LNCaP clone FGC (cell line): ENCODE measurements around the gene TTYH1.

Experiments used
- DNase-seq: peaks from one replicate; pipeline ENCODE4 v3.0.0-alpha.2; 2011; ENCODE audit warnings: low read depth
- H3K4me3 ChIP-seq: 2 replicates; pipeline ENCODE4 v1.5.1; 2011; ENCODE audit warnings: mild to moderate bottlenecking, low read depth, low read length, control low read depth
- TF ChIP-seq, protein P1 (sequence below): IDR thresholded peaks from 2 replicates; pipeline ENCODE4 v1.5.1; 2012; ENCODE audit warnings: mild to moderate bottlenecking; ENCODE audit not compliant: control insufficient read depth, insufficient read depth; ENCODE audit errors: extremely low read depth

TTYH1 gene

DNA sequence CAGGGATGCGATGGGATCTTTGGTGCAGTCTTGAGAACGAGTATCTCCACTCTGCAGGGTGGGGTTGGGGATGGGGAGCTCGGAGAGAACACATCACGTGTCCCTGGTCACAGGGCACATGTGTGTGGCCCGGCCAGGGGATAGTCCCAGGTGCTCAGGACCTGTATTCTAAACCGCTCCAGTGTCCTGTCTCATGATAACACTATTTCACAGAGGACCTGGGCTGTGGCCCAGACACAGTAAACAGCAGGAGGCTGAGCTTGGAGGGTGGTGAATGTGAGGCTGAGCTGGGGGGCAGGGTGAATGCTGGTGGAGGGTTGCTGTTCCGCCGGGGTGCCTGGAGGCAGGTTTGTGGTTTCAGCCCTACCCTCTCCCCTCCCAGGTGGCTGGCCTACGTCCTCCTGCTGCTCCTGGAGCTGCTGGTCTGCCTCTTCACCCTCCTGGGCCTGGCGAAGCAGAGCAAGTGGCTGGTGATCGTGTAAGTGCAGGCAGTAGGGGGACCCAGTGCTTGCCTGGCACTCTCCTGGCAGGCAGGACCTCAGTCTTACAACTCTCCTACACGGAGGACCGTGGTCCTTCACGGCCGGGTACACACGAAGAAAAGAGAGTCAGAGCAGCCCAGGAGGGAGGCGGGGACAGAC, 11.1 kb downstream of the TTYH1 start:
- TF ChIP-seq, protein P1, sequence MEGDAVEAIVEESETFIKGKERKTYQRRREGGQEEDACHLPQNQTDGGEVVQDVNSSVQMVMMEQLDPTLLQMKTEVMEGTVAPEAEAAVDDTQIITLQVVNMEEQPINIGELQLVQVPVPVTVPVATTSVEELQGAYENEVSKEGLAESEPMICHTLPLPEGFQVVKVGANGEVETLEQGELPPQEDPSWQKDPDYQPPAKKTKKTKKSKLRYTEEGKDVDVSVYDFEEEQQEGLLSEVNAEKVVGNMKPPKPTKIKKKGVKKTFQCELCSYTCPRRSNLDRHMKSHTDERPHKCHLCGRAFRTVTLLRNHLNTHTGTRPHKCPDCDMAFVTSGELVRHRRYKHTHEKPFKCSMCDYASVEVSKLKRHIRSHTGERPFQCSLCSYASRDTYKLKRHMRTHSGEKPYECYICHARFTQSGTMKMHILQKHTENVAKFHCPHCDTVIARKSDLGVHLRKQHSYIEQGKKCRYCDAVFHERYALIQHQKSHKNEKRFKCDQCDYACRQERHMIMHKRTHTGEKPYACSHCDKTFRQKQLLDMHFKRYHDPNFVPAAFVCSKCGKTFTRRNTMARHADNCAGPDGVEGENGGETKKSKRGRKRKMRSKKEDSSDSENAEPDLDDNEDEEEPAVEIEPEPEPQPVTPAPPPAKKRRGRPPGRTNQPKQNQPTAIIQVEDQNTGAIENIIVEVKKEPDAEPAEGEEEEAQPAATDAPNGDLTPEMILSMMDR = no peak
- DNase-seq = no peak
- H3K4me3 ChIP-seq = no peak overlapping the region

DNA sequence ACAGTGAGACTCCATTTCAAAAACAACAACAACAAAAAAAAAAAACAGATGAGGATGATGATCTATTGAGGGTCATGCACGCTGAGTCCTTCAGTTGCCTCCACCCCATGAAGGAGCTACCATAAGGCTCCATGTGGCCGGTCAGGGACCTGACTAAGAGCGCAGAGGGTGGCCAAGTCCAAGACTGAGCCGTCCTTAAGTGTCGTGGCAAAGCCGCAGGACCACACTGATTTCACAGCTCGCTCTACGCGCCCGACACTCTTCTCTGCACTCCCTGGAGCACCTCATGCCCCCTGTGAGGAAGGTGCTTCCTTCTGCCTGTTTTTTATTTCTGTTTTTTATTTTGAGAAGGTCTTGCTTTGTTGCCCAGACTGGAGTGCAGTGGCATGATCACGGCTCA, 12.3 kb downstream of the TTYH1 start:
- TF ChIP-seq, protein P1 = no peak
- no peak for DNase-seq
- no peak overlapping the region for H3K4me3 ChIP-seq

DNA sequence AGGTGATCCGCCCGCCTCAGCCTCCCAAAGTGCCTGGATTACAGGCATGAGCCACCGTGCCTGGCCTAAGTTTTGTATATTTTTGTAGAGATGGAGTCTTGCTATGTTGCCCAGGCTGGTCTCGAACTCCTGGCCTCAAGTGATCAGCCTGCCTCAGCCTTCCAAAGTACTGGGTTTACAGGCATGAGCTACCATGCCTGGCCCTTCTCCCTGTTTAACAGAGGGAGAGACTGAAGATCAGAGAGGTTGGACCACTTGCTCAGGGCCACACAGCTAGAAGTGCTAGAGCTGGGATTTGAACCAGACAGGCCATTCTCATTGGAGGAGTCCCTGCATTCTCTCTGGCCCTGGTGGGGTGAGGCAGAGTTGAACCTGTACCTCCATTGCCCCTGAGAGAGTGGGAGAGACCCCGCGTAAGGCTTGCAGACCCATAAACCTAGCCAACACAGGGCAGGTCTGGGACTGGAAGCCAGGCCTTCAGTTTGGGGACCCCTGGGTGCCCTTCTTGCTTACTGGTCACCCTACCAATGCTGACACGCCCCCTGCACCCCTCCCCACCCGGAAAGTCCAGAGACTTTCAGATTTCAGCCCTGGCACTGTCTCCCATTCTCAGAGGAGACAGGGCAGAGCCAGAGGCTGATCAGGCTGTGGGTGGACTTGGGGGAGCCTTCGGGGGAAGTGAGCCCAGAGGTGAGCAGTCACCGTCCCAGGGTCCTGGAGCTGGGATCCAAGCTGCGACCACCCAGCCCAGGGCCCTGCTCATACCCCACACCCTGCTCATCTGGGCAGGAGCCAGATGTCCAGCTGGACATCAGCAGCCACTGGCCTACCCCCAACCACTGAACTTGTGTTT, 13.3 kb downstream of the TTYH1 start:
- no peak for DNase-seq
- TF ChIP-seq, protein P1 = no peak

DNA sequence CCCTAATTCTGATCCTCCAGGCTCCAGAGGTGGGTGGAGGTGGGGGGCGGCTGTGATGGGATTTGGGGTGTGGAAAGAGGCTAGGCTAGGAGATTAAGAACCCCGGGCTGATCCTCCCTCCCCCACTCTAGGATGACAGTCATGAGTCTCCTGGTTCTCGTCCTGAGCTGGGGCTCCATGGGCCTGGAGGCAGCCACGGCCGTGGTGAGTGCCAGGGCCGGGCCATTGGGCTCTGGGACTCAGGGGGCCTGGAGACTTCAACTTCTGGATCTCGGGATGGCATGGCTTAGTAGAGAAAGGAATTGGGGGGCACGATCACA, 13.9 kb downstream of the TTYH1 start:
- DNase-seq = no peak
- TF ChIP-seq, protein P1 = no peak
- H3K4me3 ChIP-seq = no peak overlapping the region

More for the DNA sequence above, 13.3 kb downstream of the TTYH1 start:
- H3K4me3 ChIP-seq = no peak overlapping the region

DNA sequence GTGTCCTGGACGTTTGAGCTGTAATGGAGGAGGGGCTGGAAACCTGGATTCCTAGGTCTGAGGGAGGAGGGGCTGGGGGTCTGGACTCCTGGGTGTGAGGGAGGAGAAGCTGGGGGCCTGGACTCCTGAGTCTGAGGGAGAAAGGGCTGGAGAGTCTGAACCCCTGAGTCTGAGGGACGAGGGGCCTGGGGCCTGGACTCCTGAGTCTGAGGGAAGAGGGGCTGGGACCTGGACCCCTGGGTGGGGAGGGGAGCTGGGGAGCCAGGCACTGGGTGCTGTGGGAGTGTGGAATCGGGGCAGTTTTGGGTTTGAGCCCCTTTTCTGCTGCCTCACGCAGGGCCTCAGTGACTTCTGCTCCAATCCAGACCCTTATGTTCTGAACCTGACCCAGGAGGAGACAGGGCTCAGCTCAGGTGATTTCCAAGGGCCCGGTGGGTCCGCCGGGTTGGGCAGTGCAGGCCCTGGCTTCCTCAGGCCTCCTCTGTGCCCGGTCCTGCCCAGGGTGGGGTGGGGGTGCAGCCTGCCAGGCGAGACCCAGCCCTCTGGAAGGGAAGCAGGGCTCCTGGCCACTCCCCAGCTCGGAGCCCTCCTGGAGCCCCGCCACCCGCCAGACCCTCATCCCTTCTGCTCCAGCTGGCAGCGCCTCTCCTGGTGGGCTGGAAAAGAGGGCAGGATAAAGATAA, 14.4 kb downstream of the TTYH1 start:
- DNase-seq = no peak
- H3K4me3 ChIP-seq = no peak overlapping the region
- TF ChIP-seq, protein P1 = no peak

DNA sequence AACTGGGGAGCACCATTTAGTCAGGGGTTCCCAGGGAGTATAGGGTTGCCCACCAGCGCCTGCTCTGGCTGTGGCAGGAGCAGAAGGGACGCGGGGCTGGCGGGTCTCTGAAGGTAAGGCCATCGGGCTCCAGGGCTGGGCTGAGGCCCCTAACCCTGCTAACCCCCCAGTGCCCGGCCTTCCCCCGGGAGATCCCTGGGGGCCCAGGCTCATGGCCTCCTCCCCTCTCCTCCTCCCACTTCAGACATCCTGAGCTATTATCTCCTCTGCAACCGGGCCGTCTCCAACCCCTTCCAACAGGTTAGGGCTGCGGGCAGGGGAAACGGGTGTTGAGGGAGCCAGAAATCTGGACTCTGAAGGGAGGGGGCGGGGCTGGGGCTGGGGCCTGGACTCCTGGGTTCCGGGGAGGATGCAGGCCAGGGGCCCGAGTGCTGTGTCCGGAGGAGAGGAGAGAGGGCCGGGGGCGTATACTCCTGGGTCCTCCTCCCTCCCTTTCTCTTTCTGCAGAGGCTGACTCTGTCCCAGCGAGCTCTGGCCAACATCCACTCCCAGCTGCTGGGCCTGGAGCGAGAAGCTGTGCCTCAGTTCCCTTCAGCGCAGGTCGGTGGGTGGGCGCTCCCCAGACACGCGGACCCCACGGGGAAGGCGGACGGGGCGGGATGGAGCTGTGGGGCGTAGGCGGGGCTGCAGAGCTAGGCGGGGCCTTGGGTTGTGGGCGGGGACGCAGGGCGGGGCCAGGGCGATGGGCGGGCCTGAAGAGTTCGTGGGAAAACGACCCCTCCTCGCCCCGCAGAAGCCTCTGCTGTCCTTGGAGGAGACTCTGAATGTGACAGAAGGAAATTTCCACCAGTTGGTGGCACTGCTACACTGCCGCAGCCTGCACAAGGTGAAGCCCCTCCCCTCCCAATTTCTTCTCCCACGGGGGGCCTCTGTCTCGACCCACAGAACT, 15.3 kb downstream of the TTYH1 start:
- TF ChIP-seq, protein P1 = peak; percentile 45
- DNase-seq = peak; percentile 49
- peak overlapping the region; percentile 43 for H3K4me3 ChIP-seq
